Measurements from ENCODE around the gene NUTM1.
"Not testable (repeated sequence)": the region's sequence is repeated elsewhere in the genome, so short reads cannot be mapped to it uniquely, and the experiment has no call there.

The NUTM1 gene

DNA sequence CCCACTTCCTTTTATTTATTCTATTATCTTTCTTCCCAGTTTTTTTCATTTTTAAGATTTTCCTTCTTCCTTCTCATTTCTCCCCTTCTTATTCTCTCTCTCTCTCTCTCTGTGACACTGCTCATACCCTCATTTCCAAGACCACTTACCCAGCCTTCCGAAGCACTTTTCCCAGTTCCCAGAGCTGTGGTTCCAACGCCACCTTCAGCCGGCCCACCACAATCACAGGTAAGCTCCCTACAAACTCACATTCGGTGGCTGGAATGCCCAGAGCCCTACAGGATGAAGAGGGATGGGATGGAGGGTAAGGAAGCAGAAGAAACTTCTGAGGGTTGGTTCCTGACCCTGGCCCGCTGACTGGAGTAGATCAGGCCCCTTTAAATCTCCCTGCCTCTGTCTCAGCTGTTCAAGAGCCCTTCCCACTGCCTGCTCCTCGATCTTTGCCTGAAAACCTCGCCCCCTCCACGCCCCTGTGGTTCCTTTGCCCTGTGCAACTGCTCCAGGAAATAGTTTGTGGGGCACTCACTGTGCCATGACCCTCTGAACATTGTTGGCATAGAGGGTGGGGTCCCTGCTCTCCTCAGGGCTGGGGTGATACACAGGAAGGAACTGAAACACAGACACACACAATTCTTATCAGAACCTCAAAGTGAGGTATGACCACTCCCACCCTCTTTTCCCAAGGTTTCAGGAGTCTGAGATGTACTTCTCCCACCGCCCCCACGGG lies 19.1 kb downstream of the NUTM1 start:
- in situ Hi-C loops (cut with HindIII; ENCODE audit: low pct_unique_long_range_greater_than_20kb, low sequenced_read_pairs) = no loop called here
- no peak for DNase-seq (ENCODE audit: low read depth in 1 of 2, low spot score in 1 of 2)

DNA sequence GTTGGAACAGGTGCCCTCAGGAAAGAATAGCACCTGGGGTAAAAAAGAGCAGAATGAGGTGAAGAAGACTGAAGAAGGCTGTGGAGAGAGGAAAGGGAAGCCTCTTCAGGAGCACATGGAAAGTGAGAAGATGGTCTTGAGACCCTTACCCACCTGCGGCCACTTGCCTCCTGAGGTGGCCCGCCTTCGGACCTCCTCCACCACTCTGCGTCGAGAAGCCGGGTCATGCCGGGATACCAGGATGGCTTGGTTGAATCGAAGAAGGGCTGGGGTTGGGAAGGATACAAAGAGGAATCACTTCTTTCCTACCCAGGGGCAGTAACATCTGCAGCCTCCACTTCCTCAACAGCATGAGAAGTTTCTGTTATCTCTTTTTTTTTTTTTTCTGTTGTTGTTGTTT lies 20.9 kb downstream of the NUTM1 start:
- in situ Hi-C loops (cut with HindIII; ENCODE audit: low pct_unique_long_range_greater_than_20kb, low sequenced_read_pairs) = no loop called here
- TF ChIP-seq JUND (IDR thresholded peaks at IDR 0.05; ENCODE audit: low read depth) = no peak
- no peak for DNase-seq (ENCODE audit: low read depth in 1 of 2, low spot score in 1 of 2)

More for the DNA sequence above, 19.1 kb downstream of the NUTM1 start:
- no peak for TF ChIP-seq JUND (IDR thresholded peaks at IDR 0.05; ENCODE audit: low read depth)

DNA sequence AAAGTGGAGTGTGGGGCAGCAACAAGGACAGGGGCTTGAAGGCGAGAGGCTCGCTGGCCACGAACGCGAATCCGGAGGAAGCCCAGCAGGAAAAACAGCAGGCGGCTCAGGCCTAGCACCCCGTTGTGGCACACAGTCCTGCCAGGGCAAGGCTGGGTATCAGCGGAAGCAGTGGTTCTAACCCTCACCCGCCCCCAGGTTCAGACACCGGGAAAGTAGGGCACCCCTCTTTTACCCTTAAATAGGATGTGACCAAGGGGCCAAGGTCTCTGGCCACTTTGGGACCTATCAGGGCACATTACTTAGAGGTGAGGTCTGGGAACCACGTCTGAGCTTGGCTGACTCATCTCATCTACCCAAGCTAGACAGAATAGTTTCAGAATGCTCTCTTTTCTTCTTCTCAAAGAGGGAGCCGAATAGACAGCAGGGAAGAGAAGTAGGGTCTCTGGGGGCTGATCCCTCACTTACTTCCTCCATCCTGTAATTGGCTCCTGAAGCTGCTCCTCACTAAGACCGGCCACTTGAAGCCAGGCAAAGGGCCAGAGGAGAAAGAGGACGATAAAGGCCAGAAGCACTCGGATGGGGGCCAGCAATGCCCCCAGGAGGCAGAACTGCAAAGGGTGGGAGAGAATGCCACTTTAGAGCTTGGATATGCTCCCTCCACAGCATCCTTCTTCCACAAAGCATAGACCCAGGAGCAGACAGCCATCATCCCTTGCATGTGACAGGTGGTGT lies 22.1 kb downstream of the NUTM1 start:
- in situ Hi-C loops (cut with HindIII; ENCODE audit: low pct_unique_long_range_greater_than_20kb, low sequenced_read_pairs) = no loop called here
- DNase-seq (ENCODE audit: low read depth in 1 of 2, low spot score in 1 of 2) = no peak
- no peak for TF ChIP-seq JUND (IDR thresholded peaks at IDR 0.05; ENCODE audit: low read depth)

DNA sequence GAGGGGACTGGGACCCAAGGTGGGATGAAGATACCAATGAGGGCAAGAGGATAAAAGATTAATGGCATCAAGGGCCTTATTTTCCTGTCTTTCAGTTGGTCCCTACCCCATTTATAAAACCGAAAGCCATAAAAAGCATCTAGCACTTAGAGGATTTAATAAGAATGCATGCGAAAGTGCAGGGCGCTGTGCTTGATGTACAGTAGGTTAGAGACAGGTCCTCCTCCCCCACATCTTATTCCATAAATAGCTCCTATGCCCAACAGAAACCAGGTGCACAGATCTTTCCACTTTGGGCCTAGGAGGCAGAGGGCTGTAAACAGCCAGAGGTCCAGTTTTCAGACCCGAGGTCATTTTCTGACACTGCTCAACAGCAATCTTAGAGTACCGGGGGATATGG lies 22.7 kb downstream of the NUTM1 start:
- in situ Hi-C loops (cut with HindIII; ENCODE audit: low pct_unique_long_range_greater_than_20kb, low sequenced_read_pairs) = no loop called here
- TF ChIP-seq JUND (IDR thresholded peaks at IDR 0.05; ENCODE audit: low read depth) = no peak
- no peak for DNase-seq (ENCODE audit: low read depth in 1 of 2, low spot score in 1 of 2)

DNA sequence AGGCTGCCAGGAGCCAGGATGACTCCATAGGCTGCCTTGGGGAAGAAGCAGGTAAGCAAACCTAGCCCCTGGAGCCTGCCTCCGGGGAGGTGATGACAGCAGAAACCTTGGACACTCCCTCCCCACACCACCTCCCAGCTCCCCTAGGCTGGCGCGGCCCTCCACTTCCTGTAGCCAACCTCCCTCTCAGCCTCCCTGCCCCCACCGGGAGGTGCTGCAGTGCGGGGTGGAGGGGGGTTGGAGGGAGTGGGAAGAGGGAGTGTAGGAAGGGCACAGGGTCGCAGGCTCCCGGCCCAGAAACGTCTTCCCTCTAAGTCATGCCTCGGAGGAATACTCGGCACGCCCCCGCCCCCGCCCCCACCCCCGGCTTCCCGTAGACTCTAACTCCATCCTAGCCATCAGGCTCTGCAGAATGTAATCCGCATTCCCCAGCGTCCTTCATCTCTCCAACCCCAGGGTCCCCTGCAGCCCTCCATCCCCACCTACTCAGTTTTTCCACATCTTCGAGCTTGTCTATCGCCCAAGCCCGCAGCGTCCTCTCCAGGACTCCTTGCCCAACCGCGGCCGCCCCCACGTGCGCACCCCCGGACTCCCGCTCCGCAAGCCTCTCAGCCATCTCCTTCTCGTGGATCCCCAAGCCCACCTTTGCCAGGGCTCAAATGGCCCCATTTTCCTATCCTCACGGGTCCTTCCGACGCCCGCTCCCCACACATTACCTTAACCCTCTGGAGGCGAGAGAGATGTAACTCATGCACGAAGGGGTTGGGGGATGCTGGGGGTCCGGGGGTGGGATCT lies 23.4 kb downstream of the NUTM1 start:
- in situ Hi-C loops (cut with HindIII; ENCODE audit: low pct_unique_long_range_greater_than_20kb, low sequenced_read_pairs) = no loop called here
- DNase-seq (ENCODE audit: low read depth in 1 of 2, low spot score in 1 of 2) = peak; percentile 46 to 52
- no peak for TF ChIP-seq JUND (IDR thresholded peaks at IDR 0.05; ENCODE audit: low read depth)

DNA sequence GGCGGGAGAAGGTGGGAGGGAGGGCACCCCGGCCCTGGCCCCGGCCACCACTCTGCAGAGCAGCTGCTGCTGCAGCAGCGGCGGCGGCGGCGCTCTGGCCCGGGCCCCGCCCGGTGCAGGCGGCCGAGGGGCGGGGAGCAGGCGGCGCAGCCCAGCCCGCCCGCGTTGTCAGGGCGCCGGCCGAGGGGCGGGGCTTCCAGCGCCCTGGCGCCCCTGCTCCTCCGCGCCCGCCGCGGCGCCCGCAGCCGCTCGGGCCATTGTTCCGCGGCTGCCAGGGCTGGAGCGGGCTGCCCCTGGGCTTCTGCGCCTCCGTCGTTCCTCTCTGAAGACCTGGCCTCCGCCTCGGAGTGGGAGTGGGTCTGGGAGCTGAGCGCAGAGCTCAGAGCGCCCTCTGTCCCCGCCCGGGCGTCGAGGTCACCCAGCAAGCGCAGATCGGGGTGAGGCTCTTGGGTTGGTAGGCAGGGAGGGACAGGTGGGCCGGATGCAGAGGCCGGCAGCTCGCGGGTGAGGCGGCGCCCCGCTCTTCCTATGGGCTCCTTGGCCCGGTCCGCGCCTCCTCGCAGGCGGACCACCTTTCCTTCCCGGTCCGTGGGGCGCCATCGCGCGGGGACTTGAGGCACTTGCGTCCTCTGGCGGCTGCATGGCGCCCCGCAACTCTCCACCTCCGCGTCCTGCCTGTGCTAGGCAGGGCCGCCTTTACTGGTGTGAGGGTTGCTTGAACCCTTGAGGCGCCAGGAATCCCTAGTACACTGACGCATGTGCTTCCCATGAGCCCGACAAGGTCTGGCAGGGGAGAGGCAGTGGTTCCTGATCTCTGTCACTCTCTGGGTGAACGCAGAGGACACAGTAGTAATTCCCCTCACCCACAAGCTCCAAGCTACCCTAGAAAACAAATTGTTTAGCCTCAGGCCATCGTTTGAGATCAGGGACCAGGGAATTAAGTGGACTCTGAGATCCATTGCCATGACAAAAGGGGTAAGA lies 24.3 kb downstream of the NUTM1 start, which contains the start of gene LPCAT4:
Gene LPCAT4, minus strand, starts transcription at position 96 of the 981 bp plus-strand sequence. CDS start 96 bp downstream, outside the sequence.
- peak; percentile 85 to 89 for DNase-seq (ENCODE audit: low read depth in 1 of 2, low spot score in 1 of 2)
- no peak for TF ChIP-seq JUND (IDR thresholded peaks at IDR 0.05; ENCODE audit: low read depth)
- in situ Hi-C loops (cut with HindIII; ENCODE audit: low pct_unique_long_range_greater_than_20kb, low sequenced_read_pairs) = no loop called here

DNA sequence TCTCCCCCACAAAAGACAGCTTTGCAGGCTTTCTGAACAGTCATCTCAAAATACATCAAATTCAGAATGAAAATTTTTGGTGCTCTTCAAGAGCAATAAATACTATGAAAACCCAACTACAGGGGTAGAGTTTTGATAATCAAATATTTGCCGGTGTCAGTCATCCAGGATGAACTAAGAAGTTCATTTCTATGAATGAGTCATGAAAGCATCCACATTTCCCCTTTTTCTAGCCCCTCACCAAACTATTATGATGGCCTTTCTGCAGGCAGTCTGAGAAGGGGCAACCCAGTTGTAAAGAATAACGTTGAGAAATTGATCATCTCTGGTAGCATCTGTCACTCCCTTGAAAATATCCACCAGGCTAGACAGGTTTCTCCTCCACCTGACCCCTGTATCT lies 27.0 kb downstream of the NUTM1 start:
- no peak for DNase-seq (ENCODE audit: low read depth in 1 of 2, low spot score in 1 of 2)
- in situ Hi-C loops (cut with HindIII; ENCODE audit: low pct_unique_long_range_greater_than_20kb, low sequenced_read_pairs) = no loop called here
- no peak for TF ChIP-seq JUND (IDR thresholded peaks at IDR 0.05; ENCODE audit: low read depth)

DNA sequence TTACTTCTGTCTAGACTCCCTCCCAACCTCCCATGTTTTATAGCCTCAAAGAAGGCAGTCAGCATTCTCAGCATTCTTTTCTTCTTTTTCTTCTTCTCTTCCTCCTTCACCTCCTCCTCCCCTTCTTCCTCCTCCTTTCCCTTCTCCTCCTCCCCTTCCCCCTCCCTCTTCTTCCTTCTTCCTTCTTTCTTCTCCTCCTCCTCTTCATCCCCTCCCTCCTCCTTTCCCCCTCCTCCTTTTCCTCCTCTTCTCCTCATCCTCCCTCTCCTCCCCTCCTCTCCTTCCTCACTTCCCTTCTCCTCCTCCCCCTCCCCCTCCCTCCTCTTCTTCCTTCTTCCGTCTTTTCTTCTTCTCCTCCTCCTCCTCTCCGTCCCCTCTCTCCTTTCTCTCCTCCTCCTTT lies 27.5 kb downstream of the NUTM1 start:
- in situ Hi-C loops (cut with HindIII; ENCODE audit: low pct_unique_long_range_greater_than_20kb, low sequenced_read_pairs) = no loop called here
- no peak for DNase-seq (ENCODE audit: low read depth in 1 of 2, low spot score in 1 of 2)
- TF ChIP-seq JUND (IDR thresholded peaks at IDR 0.05; ENCODE audit: low read depth) = no peak

DNA sequence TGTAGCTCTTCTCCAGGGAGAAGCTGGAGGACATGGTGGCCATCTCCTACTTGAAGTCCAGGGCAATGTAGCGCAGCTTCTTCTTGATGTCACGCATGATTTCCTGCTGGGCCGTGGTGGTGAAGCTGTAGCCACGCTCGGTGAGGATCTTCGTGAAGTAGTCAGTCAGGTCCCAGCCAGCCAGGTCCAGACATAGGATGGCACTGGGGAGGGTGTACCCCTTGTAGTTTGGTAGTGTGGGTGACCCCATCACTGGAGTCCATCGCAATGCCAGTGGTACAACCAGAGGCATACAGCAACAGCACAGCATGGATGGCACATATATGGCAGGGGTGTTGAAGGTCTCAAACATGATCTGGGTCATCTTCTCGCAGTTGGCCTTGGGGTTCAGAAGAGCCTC lies 30.8 kb downstream of the NUTM1 start:
- no peak for TF ChIP-seq JUND (IDR thresholded peaks at IDR 0.05; ENCODE audit: low read depth)
- in situ Hi-C loops (cut with HindIII; ENCODE audit: low pct_unique_long_range_greater_than_20kb, low sequenced_read_pairs) = no loop called here
- no peak for DNase-seq (ENCODE audit: low read depth in 1 of 2, low spot score in 1 of 2)

DNA sequence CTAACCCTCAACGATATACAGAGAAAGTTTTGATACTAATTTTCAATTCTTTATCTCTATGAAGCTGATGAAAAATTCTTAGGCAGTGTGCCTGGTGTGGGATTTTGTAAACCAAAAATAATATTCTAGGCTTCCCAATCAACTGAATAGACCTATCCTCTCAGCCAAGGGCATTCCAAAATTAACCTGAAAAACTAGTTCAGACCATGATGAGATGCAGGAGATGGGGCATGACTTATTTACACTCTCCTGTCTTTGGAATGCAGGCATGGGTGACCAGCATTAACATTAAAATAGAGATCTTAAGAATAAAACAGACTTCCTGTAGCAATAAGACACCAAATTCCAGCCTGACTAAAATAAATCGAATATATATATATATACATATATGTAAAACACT lies 31.7 kb downstream of the NUTM1 start:
- TF ChIP-seq JUND (IDR thresholded peaks at IDR 0.05; ENCODE audit: low read depth) = no peak
- peak in 1 of 2 experiments; percentile 65 for DNase-seq (ENCODE audit: low read depth in 1 of 2, low spot score in 1 of 2)
- in situ Hi-C loops (cut with HindIII; ENCODE audit: low pct_unique_long_range_greater_than_20kb, low sequenced_read_pairs) = no loop called here

DNA sequence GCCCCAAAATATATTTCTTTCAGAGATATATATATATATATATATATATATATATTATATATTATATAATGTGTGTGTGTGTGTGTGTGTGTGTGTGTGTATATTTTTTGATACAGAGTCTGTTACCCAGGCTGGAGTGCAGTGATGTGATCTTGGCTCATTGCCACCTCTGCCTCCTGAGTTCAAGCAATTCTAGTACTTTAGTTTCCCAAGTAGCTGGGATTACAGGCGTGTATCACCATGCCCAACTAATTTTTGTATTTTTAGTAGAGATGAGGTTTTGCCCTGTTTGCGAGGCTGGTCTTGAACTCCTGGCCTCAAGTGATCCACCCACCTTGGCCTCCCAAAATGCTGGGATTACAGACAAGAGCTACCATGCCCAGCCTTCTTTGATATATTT lies 32.4 kb downstream of the NUTM1 start:
- DNase-seq (ENCODE audit: low read depth in 1 of 2, low spot score in 1 of 2); in situ Hi-C loops (cut with HindIII; ENCODE audit: low pct_unique_long_range_greater_than_20kb, low sequenced_read_pairs): not testable (repeated sequence)

DNA sequence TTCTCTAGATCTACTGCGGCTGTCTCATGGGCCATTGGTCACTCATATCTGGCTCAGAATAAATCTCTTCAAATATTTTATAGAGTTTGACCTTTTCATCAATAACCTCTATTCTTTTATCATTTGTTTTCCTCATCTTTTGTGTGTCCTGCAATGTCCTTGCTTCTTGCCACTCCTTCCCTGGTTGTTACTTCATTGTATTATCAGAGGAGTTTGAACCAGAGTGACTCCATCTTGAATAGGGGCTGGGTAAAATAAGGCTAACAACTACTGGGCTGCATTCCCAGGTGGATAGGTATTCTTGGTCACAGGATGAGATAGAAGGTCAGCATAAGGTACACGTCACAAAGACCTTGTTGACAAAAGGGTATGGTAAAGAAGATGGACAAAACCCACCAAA lies 33.7 kb downstream of the NUTM1 start:
- DNase-seq (ENCODE audit: low read depth in 1 of 2, low spot score in 1 of 2) = no peak
- no peak for TF ChIP-seq JUND (IDR thresholded peaks at IDR 0.05; ENCODE audit: low read depth)
- in situ Hi-C loops (cut with HindIII; ENCODE audit: low pct_unique_long_range_greater_than_20kb, low sequenced_read_pairs) = no loop called here

DNA sequence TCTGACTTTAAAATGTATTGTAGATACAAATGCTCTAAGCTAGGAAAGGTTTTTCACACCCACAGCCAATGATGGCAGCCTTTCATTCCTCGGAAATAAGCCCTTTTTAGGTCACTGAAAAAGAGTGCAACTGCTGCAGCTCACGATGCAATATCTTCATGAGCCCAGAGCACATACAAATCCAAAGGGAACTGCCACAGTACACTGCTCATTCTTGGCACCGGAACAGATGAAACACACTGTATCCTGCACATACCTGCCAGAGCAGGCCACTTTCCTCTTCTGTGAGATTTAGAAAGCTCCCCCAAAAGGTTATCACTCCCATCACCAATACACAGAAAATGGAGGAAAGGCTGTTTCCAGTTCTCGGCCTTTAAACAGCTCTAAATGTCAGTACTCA lies 37.4 kb downstream of the NUTM1 start:
- in situ Hi-C loops (cut with HindIII; ENCODE audit: low pct_unique_long_range_greater_than_20kb, low sequenced_read_pairs); DNase-seq (ENCODE audit: low read depth in 1 of 2, low spot score in 1 of 2): not testable (repeated sequence)

DNA sequence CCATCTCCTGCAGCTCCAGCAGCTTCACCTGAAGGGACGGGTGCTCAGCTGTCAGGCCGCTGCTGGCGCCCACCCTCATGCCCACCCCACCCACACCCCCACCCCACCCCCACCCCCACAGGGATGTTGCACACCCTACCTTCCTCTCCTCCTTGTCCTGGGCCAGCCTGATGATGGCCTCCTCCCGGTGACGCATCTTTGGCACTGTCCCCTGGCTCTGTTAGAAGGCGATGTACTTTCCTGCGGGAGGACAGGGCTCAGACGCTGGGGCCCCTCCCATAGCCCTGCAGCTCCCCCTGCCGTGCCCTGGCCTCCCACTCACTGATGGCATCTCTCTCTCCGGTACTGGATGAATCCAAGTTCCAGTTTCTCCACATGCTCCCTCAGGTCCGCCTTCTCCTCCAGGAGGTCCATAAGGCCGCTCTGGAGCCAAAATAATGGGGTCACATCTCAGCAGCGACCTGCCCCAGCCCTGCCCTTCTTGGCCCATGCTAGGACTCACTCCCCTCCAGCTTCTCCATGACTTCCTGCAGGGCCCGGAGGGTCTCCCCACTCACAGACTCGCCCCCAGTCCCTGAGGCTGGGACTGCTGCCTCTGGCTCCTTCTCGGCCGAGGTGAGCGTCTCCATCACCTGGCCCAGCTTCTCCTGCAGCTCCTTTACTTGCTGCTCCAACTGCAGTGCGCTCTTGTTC lies 38.9 kb downstream of the NUTM1 start:
- in situ Hi-C loops (cut with HindIII; ENCODE audit: low pct_unique_long_range_greater_than_20kb, low sequenced_read_pairs); DNase-seq (ENCODE audit: low read depth in 1 of 2, low spot score in 1 of 2): not testable (repeated sequence)

DNA sequence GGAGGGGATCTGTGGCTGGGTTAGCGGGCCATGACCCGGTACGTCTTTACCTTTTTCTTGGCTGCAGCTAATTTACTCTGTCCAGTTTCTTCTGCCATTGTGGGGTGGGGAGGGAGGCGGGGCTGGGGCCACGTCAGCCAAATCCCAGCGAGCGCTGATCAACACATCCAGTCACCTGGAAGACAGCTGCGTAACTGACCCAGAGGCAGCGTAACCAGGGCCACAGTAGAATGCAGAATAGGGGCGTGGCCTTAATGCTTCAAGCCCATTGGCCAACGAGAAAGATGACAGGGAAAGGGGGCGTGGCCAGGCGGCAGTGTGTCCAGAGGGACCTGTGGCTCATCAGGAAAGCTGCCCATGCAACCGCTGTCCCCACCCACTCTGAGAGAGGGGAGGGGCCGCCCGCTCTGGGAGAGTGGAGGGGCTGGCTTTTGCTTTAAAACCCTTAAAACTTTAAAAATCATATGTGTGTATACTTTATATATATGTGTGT lies 46.5 kb downstream of the NUTM1 start:
- DNase-seq (ENCODE audit: low read depth in 1 of 2, low spot score in 1 of 2); in situ Hi-C loops (cut with HindIII; ENCODE audit: low pct_unique_long_range_greater_than_20kb, low sequenced_read_pairs): not testable (repeated sequence)

DNA sequence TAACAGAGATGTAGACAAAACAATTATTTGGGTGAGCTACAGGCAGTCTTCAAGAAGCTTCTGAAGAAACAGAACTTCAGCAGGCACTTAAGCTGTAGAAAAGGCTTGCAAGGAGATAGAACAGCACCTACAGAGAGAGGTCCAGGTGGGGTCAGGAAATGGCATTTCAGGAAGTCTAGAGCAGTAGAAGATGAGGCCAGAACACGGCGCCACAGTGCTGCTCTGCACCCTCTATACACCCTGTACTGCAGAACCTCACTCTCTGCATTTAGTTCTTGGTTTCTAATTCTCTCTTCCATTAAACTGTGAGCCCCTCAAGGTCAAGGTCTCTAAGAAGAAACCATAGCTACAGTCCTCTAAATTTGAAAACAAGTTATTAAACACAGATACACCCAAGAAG lies 49.9 kb downstream of the NUTM1 start:
- in situ Hi-C loops (cut with HindIII; ENCODE audit: low pct_unique_long_range_greater_than_20kb, low sequenced_read_pairs); DNase-seq (ENCODE audit: low read depth in 1 of 2, low spot score in 1 of 2): not testable (repeated sequence)
